HG03469 (cell line): ENCODE data around the gene CBR3.
"Not testable (repeated sequence)": the region's sequence is repeated elsewhere in the genome, so short reads cannot be mapped to it uniquely, and the experiment has no call there.

Experiments used
- ATAC-seq: cut with Tn5 transposase; IDR thresholded peaks from one replicate; pipeline ENCODE4 v1.9.1; 2021; ENCODE audit warnings: mild to moderate bottlenecking, moderate library complexity, moderate number of reproducible peaks; ENCODE audit not compliant: unreplicated experiment

The CBR3 gene

GRCh38 chr21:36117286-36117741 is 17.6 kb upstream of the CBR3 start:
- ATAC-seq, result no peak

- no peak for ATAC-seq
Measured at GRCh38 chr21:36120304-36120888, 14.5 kb upstream of the CBR3 start.

- no peak for ATAC-seq
Measured at GRCh38 chr21:36122977-36123376, 11.9 kb upstream of the CBR3 start.

- no peak for ATAC-seq
Measured at GRCh38 chr21:36124395-36124794, 10.5 kb upstream of the CBR3 start.

GRCh38 chr21:36125512-36126207 is 9.2 kb upstream of the CBR3 start:
- ATAC-seq, result no peak

GRCh38 chr21:36126208-36126565 is 8.7 kb upstream of the CBR3 start:
- no peak for ATAC-seq

- no peak for ATAC-seq
Measured at GRCh38 chr21:36126621-36127110, 8.2 kb upstream of the CBR3 start.

GRCh38 chr21:36127250-36127904 is 7.5 kb upstream of the CBR3 start:
- no peak for ATAC-seq

- no peak for ATAC-seq
Measured at GRCh38 chr21:36127977-36128376, 6.9 kb upstream of the CBR3 start.

- no peak for ATAC-seq
Measured at GRCh38 chr21:36129219-36129618, 5.7 kb upstream of the CBR3 start.

GRCh38 chr21:36130414-36130762 is 4.5 kb upstream of the CBR3 start:
- ATAC-seq, result not testable (repeated sequence)

- not testable (repeated sequence) for ATAC-seq
Measured at GRCh38 chr21:36130839-36131238, 4.0 kb upstream of the CBR3 start.

- no peak for ATAC-seq
Measured at GRCh38 chr21:36132696-36133095, 2.2 kb upstream of the CBR3 start.

GRCh38 chr21:36135391-36136102 is 668 bp downstream of the CBR3 start:
- ATAC-seq, result no peak

- ATAC-seq, result not testable (repeated sequence)
Measured at GRCh38 chr21:36139791-36140190, 4.9 kb downstream of the CBR3 start.

- peak; percentile 62 for ATAC-seq
Measured at GRCh38 chr21:36141513-36141925, 6.6 kb downstream of the CBR3 start.

- not testable (repeated sequence) for ATAC-seq
Measured at GRCh38 chr21:36144233-36144632, 9.4 kb downstream of the CBR3 start.

- no peak for ATAC-seq
Measured at GRCh38 chr21:36145259-36145658, 10.4 kb downstream of the CBR3 start.

- no peak for ATAC-seq
Measured at GRCh38 chr21:36147911-36148310, 13.0 kb downstream of the CBR3 start.

- ATAC-seq, result no peak
Measured at GRCh38 chr21:36148886-36149285, 14.0 kb downstream of the CBR3 start.
